Mesenchymal stem cell (in vitro differentiated cells and primary cell): ENCODE measurements around the gene MSMO1.

Experiments used
- DNase-seq: peaks from one replicate; pipeline ENCODE4 v3.0.0-alpha.2; 2013
- H2AFZ ChIP-seq: one replicate; pipeline ENCODE4 v1.6.1; 2013; ENCODE audit warnings: low read depth, mild to moderate bottlenecking, control low read depth, inconsistent platforms, low read length, moderate library complexity
- H2AK5ac ChIP-seq: 2 replicates; pipeline ENCODE4 v1.6.1; 2013; ENCODE audit warnings: low read length, moderate library complexity, mild to moderate bottlenecking, inconsistent platforms; ENCODE audit not compliant: severe bottlenecking
- H2BK120ac ChIP-seq: one replicate; pipeline ENCODE4 v1.6.1; 2013; ENCODE audit warnings: low read depth, mild to moderate bottlenecking, inconsistent platforms, low read length, moderate library complexity
- H2BK12ac ChIP-seq, 2 experiments: one replicate each; pipeline ENCODE4 v1.6.1; 2013; ENCODE audit warnings: inconsistent platforms in 2 of 2, low read length in 2 of 2, mild to moderate bottlenecking in 2 of 2, moderate library complexity in 2 of 2, control low read depth in 1 of 2
- H2BK15ac ChIP-seq: one replicate; pipeline ENCODE4 v1.6.1; 2013; ENCODE audit warnings: mild to moderate bottlenecking, low read depth, inconsistent platforms; ENCODE audit not compliant: poor library complexity, severe bottlenecking
- H2BK5ac ChIP-seq: 2 replicates; pipeline ENCODE4 v1.6.1; 2013; ENCODE audit warnings: low read depth, mild to moderate bottlenecking, low read length, control low read depth, inconsistent platforms; ENCODE audit not compliant: poor library complexity, severe bottlenecking
- H3K14ac ChIP-seq, 2 experiments: one replicate each; pipeline ENCODE4 v1.6.1; 2013; ENCODE audit warnings: inconsistent platforms in 2 of 2, low read length in 2 of 2, control low read depth in 1 of 2, mild to moderate bottlenecking in 1 of 2, moderate library complexity in 1 of 2
- H3K18ac ChIP-seq, 2 experiments: one replicate each; pipeline ENCODE4 v1.6.1; 2013; ENCODE audit warnings: inconsistent platforms in 2 of 2, low read length in 2 of 2, control low read depth in 1 of 2, low read depth in 1 of 2, mild to moderate bottlenecking in 1 of 2
- H3K23ac ChIP-seq, 2 experiments: one replicate each; pipeline ENCODE4 v1.6.1; 2013; ENCODE audit warnings: inconsistent platforms in 2 of 2, low read length in 2 of 2, mild to moderate bottlenecking in 2 of 2, moderate library complexity in 2 of 2, control low read depth in 1 of 2
- H3K27ac ChIP-seq: 2 replicates; pipeline ENCODE4 v1.5.1; 2013; ENCODE audit warnings: mild to moderate bottlenecking, moderate library complexity, low read length, control low read depth, inconsistent platforms; ENCODE audit not compliant: poor library complexity, severe bottlenecking
- H3K27me3 ChIP-seq, 2 experiments: 2 replicates each; pipeline versions ENCODE4 v1.6.1 to v1.7.0; 2013; ENCODE audit warnings: low read length in 2 of 2, mild to moderate bottlenecking in 2 of 2, moderate library complexity in 2 of 2, control low read depth in 1 of 2, inconsistent platforms in 1 of 2; ENCODE audit not compliant: control insufficient read depth in 1 of 2, insufficient read depth in 1 of 2
- H3K36me3 ChIP-seq, 2 experiments: 2 replicates each; pipeline versions ENCODE4 v1.6.1 to v1.7.0; 2013; ENCODE audit warnings: low read length in 2 of 2, control low read depth in 1 of 2, inconsistent platforms in 1 of 2, low read depth in 1 of 2, mild to moderate bottlenecking in 1 of 2; ENCODE audit not compliant: insufficient read depth in 2 of 2, control insufficient read depth in 1 of 2
- H3K4ac ChIP-seq, 2 experiments: one replicate each; pipeline ENCODE4 v1.6.1; 2013; ENCODE audit warnings: inconsistent platforms in 2 of 2, low read length in 2 of 2, mild to moderate bottlenecking in 2 of 2, moderate library complexity in 2 of 2, control low read depth in 1 of 2, low read depth in 1 of 2
- H3K4me1 ChIP-seq: 2 replicates; pipeline ENCODE4 v1.6.1; 2013; ENCODE audit warnings: low read depth, low read length, control low read depth; ENCODE audit not compliant: control insufficient read depth, insufficient read depth
- H3K4me2 ChIP-seq: 2 replicates; pipeline ENCODE4 v1.6.1; 2013; ENCODE audit warnings: low read length, mild to moderate bottlenecking, inconsistent platforms; ENCODE audit not compliant: poor library complexity, severe bottlenecking
- H3K4me3 ChIP-seq, 2 experiments: 2 replicates each; pipeline versions ENCODE4 v1.5.1 to v1.7.0; 2013; ENCODE audit warnings: low read length in 2 of 2, mild to moderate bottlenecking in 2 of 2, control low read depth in 1 of 2, low read depth in 1 of 2; ENCODE audit not compliant: insufficient read depth in 1 of 2
- H3K79me1 ChIP-seq: replicated peaks from 2 replicates; pipeline ENCODE4 v1.6.1; 2013; ENCODE audit warnings: mild to moderate bottlenecking, control low read depth, low read length, inconsistent platforms; ENCODE audit not compliant: poor library complexity, severe bottlenecking
- H3K9ac ChIP-seq: 2 replicates; pipeline ENCODE4 v1.7.0; 2013; ENCODE audit warnings: mild to moderate bottlenecking, low read length, moderate library complexity
- H3K9me3 ChIP-seq: 2 replicates; pipeline ENCODE4 v1.7.0; 2013; ENCODE audit warnings: mild to moderate bottlenecking, low read length; ENCODE audit not compliant: control insufficient read depth
- H4K8ac ChIP-seq: one replicate; pipeline ENCODE4 v1.6.1; 2013; ENCODE audit warnings: inconsistent platforms, mild to moderate bottlenecking, low read length, moderate library complexity
- H4K91ac ChIP-seq: one replicate; pipeline ENCODE4 v1.6.1; 2013; ENCODE audit warnings: mild to moderate bottlenecking, low read length, inconsistent platforms
- WGBS: methylation state at CpG from one replicate; pipeline ENCODE4 v1.1.7; 2013; ENCODE audit warnings: mixed read lengths; 5-methylcytosine and 5-hydroxymethylcytosine counted together
- small RNA-seq: library from polyadenylated mRNA; stranded (forward); fragments of <200 nt; extraction: miRNeasy Mini kit (QIAGEN cat#:217004); gene quantifications from one replicate; pipeline ENCODE3, GENCODE V24; 2013; ENCODE audit warnings: low read depth

The MSMO1 gene

DNA sequence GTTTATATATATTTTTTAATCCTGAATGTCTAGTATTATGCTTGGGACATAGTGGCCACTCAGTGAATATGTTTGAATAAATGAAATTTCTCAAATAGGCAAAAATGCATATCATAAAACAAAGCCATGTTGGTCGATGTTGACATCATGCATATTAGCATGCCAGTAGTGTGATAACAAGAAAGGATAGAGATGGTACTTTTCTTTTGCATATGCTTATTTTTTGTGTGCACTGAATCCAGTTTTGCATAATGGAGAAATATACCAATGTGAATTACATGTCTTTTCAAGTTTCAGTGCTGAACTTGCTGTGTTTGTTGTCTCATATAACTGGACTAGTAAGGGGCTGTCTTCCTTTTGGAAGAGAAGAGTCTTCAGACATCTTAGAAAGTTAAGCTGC, 58.9 kb downstream of the MSMO1 start:
- Histone ChIP-seq H3K27me3 (no peaks in the 10 kb centered on the region), H3K4ac (no peak overlapping the region), H2AFZ (no peak overlapping the region), H2BK12ac (no peak overlapping the region), H2BK15ac (no peak overlapping the region), H4K8ac (no peak overlapping the region), H3K9me3 (no peaks in the 10 kb centered on the region), H2BK5ac (no peak overlapping the region), H3K9ac (no peak overlapping the region), H3K23ac (no peak overlapping the region), H3K27ac (no peak overlapping the region), H2AK5ac (no peak overlapping the region), H2BK120ac (no peak overlapping the region), H3K4me2 (no peak overlapping the region), H3K4me3 (no peak overlapping the region), H3K79me1 (peaks cover 12% of the 10 kb centered on the region), H3K36me3 (no peaks in the 10 kb centered on the region), H3K4me1 (peaks cover 3% of the 10 kb centered on the region), H4K91ac (no peak overlapping the region), H3K18ac (no peak overlapping the region), H3K14ac (no peak overlapping the region)
- no peak for DNase-seq
- WGBS, result 90% methylated on average over 1 of the region's 1 CpG

DNA sequence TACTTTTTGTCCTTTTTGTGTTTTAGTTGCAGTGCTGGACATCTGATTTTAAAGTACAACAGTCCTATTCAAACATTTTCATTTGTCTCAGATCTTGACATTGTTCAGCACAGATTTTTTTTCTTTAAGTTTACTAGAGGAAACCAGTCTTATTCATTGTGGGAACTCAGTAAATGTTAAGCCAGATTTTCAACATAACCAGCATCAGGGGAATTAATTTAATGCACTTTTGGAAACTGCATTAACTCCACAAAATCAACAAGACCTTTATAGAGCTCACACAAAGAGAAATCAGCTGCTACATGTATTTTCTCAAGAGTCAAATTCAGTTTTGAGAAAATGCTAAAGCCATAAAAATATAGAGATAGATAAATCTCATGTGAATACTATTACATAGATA, 61.3 kb downstream of the MSMO1 start:
- H3K9ac ChIP-seq, result no peak overlapping the region
- no peak overlapping the region for H3K4me3 ChIP-seq
- H3K23ac ChIP-seq, result no peak overlapping the region
- no peak overlapping the region for H4K91ac ChIP-seq
- no peak overlapping the region for H4K8ac ChIP-seq
- no peak overlapping the region for H2BK15ac ChIP-seq
- no peak overlapping the region for H2BK5ac ChIP-seq
- peaks cover 3% of the 10 kb centered on the region for H3K4me1 ChIP-seq
- no peak overlapping the region for H2AFZ ChIP-seq
- no peak overlapping the region for H3K4me2 ChIP-seq
- no peak overlapping the region for H3K18ac ChIP-seq
- H3K36me3 ChIP-seq, result no peaks in the 10 kb centered on the region
- no peaks in the 10 kb centered on the region for H3K27me3 ChIP-seq
- no peak overlapping the region for H2BK12ac ChIP-seq
- no peaks in the 10 kb centered on the region for H3K9me3 ChIP-seq
- H3K4ac ChIP-seq, result no peak overlapping the region
- no peak overlapping the region for H3K27ac ChIP-seq
- H2BK120ac ChIP-seq, result no peak overlapping the region
- H3K79me1 ChIP-seq, result peaks cover 10% of the 10 kb centered on the region
- no peak for DNase-seq
- H3K14ac ChIP-seq, result no peak overlapping the region
- no peak overlapping the region for H2AK5ac ChIP-seq

Small RNA genes within 50 kb of the gene (small RNA-seq; reads per million reads assigned to genes)
- gene MIR578, result 1.7 reads per million
